HG02642 (cell line): ENCODE data around the gene DHRS3.
"Not testable (repeated sequence)": the region's sequence is repeated elsewhere in the genome, so short reads cannot be mapped to it uniquely, and the experiment has no call there.

ENCODE experiments used
- ATAC-seq: cut with Tn5 transposase; IDR thresholded peaks from one replicate; pipeline ENCODE4 v1.9.1; 2021; ENCODE audit warnings: mild to moderate bottlenecking; ENCODE audit not compliant: unreplicated experiment, poor library complexity

The DHRS3 gene

GRCh38 chr1:12528021-12528852, 89.8 kb downstream of the DHRS3 start:
- ATAC-seq = no peak

- no peak for ATAC-seq
Measured at GRCh38 chr1:12527564-12527963, 90.4 kb downstream of the DHRS3 start.

DNA sequence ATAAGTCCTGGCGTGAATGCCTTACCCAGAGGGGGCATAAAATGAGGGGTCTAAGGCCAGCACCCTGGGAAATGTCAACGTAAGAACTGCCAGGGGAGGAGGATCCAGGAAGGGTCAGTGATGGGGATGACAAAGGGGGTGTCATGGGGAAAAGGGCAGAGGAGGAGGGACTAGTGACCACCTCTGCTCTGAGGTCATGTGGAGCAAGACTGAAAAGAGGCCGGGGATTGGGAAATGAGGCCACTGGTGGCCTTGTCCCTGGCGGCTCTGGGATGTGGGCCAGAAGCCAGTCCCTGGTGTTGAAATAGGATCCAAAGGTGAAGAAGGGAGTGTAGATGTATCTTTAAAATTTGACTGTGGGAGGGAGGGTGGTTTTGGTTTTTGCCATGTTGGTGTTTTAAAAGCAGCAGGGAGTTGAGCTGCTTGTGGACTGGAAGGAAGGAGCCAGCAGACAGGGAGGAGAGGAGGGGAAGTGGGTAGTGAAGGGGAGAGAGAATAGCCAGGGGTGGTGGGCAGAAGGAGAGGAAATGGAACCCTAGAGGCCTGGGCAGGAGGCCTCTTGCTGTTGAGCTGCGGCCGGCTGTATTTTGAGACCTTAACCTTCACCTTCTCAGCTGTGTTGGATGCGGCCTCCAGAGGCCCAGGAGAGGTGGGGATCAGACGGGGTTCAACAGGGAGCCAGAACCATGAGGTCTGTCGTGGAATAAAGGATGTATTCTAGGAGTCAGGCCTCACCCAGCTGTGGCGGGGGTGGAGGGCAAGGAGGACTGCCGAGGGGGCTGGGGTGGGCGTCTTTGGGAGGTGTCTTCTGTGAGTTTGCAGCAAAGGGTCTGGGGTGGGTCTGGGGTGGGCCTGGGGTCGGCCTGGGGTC, 92.5 kb downstream of the DHRS3 start:
- ATAC-seq = no peak

DNA sequence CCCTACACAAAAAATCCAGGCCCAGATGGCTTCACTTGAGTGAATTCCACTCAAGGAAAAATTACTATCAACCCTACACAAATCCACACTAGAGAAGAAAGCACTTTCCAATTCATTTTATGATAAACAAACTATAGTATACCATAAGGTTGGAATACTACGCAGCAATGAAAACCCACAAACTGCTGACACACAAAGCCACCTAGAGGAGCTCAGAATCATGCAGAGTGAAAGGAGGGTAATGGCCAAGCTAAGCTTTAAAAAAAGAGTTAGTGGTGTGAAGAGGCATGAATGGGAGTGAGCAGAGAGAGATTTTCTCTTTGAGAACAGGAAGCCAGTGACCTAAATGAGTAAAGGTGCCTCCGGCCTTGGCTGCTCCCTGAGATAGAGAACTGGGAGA, 93.7 kb downstream of the DHRS3 start:
- no peak for ATAC-seq

DNA sequence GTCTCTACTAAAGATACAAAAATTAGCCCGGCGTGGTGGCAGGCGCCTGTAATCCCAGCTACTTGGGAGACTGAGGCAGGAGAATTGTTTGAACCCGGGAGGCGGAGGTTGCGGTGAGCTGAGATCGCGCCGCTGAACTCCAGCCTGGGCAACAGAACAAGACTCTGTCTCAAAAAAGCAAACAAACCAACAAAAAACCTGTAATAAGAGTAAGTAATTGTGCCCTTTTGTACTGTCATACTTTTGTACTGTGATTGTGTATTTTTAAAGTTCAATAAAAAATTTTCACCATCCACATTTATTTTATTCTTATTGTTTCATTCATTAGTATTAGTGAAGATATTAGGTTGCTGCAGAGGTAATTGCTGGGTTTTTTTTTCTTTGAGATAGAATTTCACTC, 95.2 kb downstream of the DHRS3 start:
- not testable (repeated sequence) for ATAC-seq

DNA sequence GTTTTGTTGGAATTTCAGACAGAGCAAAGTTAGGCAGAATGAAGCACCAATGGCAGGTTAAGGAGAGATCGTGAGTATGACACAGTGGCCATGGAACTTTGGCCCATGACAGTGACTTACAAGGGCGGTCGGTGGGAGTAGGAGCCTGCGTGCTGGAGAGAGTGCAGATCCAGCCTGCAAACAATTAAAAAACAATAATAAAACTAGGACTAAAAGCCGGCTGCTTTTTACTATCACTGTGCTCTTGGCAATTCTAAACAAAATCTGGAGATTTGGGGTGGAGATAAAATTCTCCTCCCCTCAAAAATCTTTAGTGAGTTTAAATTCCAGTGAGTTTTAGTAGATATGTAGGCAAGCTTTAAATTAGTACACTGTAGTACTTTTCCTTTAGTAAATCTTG, 96.9 kb downstream of the DHRS3 start:
- ATAC-seq = no peak

DNA sequence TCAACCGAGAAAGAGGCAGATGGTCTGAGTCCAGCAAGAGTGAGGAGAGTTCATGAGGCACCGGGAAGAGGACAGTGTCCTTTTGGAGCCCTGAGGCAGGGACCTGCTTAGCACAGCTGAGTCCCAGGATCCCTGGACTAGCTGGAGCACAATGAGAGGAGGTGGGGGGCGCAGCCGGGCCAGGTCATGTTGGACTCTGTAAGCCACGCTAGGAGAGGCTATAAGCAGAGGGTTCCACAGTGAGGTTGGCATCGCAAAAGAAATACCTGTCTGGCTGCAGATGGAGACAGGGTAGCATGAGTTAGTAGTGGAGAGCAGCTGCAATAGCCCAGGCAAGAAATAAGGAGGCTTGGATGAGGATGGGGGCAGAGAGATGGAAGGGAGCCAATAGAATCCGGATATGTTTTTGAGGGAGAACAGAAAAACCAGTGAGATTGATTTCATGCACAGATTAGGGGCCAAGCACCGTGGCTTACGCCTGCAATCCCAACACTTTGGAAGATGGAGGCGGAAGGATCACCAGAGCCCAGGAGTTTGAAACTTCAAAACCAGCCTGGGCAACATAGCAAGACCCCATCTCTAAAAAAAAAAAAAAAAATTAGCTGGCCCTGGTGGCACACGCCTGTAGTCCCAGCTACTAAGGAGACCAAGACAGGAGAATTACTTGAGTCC, 98.2 kb downstream of the DHRS3 start:
- no peak for ATAC-seq

GRCh38 chr1:12518931-12519692, 98.9 kb downstream of the DHRS3 start:
- ATAC-seq = no peak
